Common myeloid progenitor, CD34-positive (primary cell): Measurements from ENCODE around the gene NPHP4.

Experiments used
- CTCF ChIA-PET: fragments of 350-600 bp; sonication (Branson Sonifier 250); formaldehyde crosslinking; loops from one replicate; lab custom pipeline; 2021; ENCODE audit warnings: antibody characterized with exemption; lab: Charles Lee
- POLR2A ChIA-PET: fragments of 350-600 bp; sonication (Branson Sonifier 250); formaldehyde crosslinking; loops from one replicate; lab custom pipeline; 2021; ENCODE audit warnings: antibody characterized with exemption; lab: Charles Lee
- DNase-seq, 3 donors: peaks; one replicate each; pipeline versions ENCODE4 v3.0.0 to v3.0.0-alpha.2; 2013
- H3K27ac ChIP-seq, 2 experiments: 1 replicate in 1 of 2; 2 replicates in 1 of 2; pipeline ENCODE4 v1.7.0; 2013; ENCODE audit warnings: inconsistent platforms in 2 of 2, low read length in 2 of 2, mild to moderate bottlenecking in 2 of 2, low read depth in 1 of 2, moderate library complexity in 1 of 2; ENCODE audit not compliant: severe bottlenecking in 2 of 2, insufficient read depth in 1 of 2, poor library complexity in 1 of 2
- H3K27me3 ChIP-seq, 5 experiments: replicated peaks in 2 of 5; 1 replicate in 3 of 5; 2 replicates in 2 of 5; pipeline versions ENCODE4 v1.6.1 to v1.7.0; 2013; ENCODE audit warnings: low read length in 4 of 5, mild to moderate bottlenecking in 2 of 5, moderate library complexity in 2 of 5, inconsistent platforms in 1 of 5; ENCODE audit not compliant: insufficient read depth in 5 of 5, control insufficient read depth in 4 of 5
- H3K36me3 ChIP-seq, 4 experiments: 1 replicate in 2 of 4; 2 replicates in 2 of 4; pipeline versions ENCODE4 v1.6.1 to v1.7.0; 2013; ENCODE audit warnings: low read length in 3 of 4, control low read depth in 1 of 4, mild to moderate bottlenecking in 1 of 4; ENCODE audit not compliant: control insufficient read depth in 4 of 4, insufficient read depth in 4 of 4
- H3K4me1 ChIP-seq, 4 experiments: 1 replicate in 3 of 4; 2 replicates in 1 of 4; pipeline versions ENCODE4 v1.6.1 to v1.7.1; 2013; ENCODE audit warnings: low read length in 3 of 4, mild to moderate bottlenecking in 3 of 4, control low read depth in 1 of 4, inconsistent platforms in 1 of 4, moderate library complexity in 1 of 4; ENCODE audit not compliant: control insufficient read depth in 4 of 4, insufficient read depth in 4 of 4; ENCODE audit errors: control extremely low read depth in 1 of 4
- H3K4me3 ChIP-seq, 7 experiments: 1 replicate in 4 of 7; 2 replicates in 3 of 7; pipeline versions ENCODE4 v1.5.1 to v1.7.0; 2013; ENCODE audit warnings: mild to moderate bottlenecking in 7 of 7, low read length in 6 of 7, moderate library complexity in 6 of 7, inconsistent platforms in 2 of 7, low read depth in 2 of 7, control low read depth in 1 of 7; ENCODE audit not compliant: insufficient read depth in 4 of 7, control insufficient read depth in 1 of 7; ENCODE audit errors: extremely low read depth in 1 of 7
- H3K9me3 ChIP-seq, 5 experiments: 1 replicate in 4 of 5; 2 replicates in 1 of 5; pipeline versions ENCODE4 v1.6.1 to v1.7.1; 2013; ENCODE audit warnings: low read length in 4 of 5, mild to moderate bottlenecking in 2 of 5, inconsistent platforms in 1 of 5, low read depth in 1 of 5, moderate library complexity in 1 of 5; ENCODE audit not compliant: control insufficient read depth in 4 of 5, insufficient read depth in 2 of 5; ENCODE audit errors: control extremely low read depth in 1 of 5
- WGBS: methylation state at CpG from one replicate; pipeline ENCODE4 v1.1.5; 2013; ENCODE audit not compliant: insufficient coverage; 5-methylcytosine and 5-hydroxymethylcytosine counted together

Gene NPHP4

GRCh38 chr1:5903680-5904079 lies 88.5 kb downstream of the NPHP4 start:
- ChIA-PET CTCF (no interaction called here), POLR2A (no interaction called here)
- no peak for DNase-seq
- H3K4me1 ChIP-seq: no peaks in the 10 kb centered on the region
- no peaks in the 10 kb centered on the region for H3K9me3 ChIP-seq
- WGBS: 100% methylated on average over 7 of the region's 8 CpGs
- no peaks in the 10 kb centered on the region for H3K27me3 ChIP-seq
- H3K27ac ChIP-seq: no peak overlapping the region
- H3K4me3 ChIP-seq: no peak overlapping the region
- peaks cover 0 to 15% (median 7%) of the 10 kb centered on the region in 4 experiments for H3K36me3 ChIP-seq

DNA sequence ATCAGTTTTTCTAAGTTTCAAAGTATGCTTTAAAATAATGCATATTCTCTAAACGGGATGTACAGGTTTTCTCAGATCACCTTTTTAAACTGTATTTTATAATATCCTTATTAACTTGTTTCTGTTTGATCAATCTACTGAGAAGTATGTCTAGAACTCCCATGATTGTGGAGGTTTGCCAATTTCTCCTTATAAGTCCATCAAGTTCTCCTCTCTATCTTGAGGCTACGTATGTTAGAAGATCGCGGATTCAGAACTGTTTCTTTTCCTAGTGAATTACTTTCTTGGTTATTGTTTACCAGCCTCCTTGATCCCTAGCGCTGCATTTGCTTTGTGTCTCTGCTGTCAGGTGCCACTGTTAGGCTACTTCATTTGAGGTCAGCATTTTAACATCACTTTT lies 89.2 kb downstream of the NPHP4 start:
- Histone ChIP-seq H3K36me3 (peaks cover 0 to 16% (median 9%) of the 10 kb centered on the region in 4 experiments), H3K27me3 (no peaks in the 10 kb centered on the region), H3K4me3 (no peak overlapping the region), H3K9me3 (no peaks in the 10 kb centered on the region), H3K4me1 (no peaks in the 10 kb centered on the region), H3K27ac (no peak overlapping the region)
- no peak for DNase-seq
- WGBS: 91% methylated on average over 4 of the region's 5 CpGs
- ChIA-PET POLR2A (no interaction called here), CTCF (no interaction called here)

GRCh38 chr1:5901841-5902240 lies 90.4 kb downstream of the NPHP4 start:
- Histone ChIP-seq H3K36me3 (peaks cover 0 to 19% (median 15%) of the 10 kb centered on the region in 4 experiments), H3K4me3 (no peak overlapping the region), H3K27me3 (no peaks in the 10 kb centered on the region), H3K27ac (no peak overlapping the region), H3K9me3 (no peaks in the 10 kb centered on the region), H3K4me1 (no peaks in the 10 kb centered on the region)
- no CpG with 5 or more reads among the region's 2 CpGs for WGBS
- no peak for DNase-seq
- ChIA-PET CTCF (no interaction called here), POLR2A (no interaction called here)

DNA sequence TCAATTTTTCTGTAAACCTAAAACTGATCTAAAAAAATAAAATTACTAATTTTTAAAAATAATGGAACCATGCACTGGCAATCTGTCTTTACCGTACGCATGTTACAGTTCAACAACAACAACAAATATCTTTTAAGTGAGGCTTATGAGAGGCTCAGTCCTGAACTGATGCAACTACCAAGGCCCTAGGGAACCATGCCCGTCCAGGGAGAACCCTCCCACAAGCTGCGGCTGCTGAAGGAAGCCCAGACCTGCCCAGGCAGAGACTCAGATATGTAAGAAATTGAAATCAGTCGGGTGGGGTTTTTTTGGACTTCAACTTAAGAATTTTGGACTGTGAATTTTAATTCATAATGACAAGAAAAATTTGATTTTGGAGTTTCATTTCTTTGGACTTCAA lies 91.1 kb downstream of the NPHP4 start:
- H3K4me1 ChIP-seq: no peaks in the 10 kb centered on the region
- DNase-seq: no peak
- WGBS: 100% methylated on average over 3 of the region's 5 CpGs
- H3K4me3 ChIP-seq: no peak overlapping the region
- peaks cover 0 to 23% (median 14%) of the 10 kb centered on the region in 4 experiments for H3K36me3 ChIP-seq
- ChIA-PET CTCF (no interaction called here), POLR2A (no interaction called here)
- H3K27ac ChIP-seq: no peak overlapping the region
- H3K27me3 ChIP-seq: no peaks in the 10 kb centered on the region
- no peaks in the 10 kb centered on the region for H3K9me3 ChIP-seq

GRCh38 chr1:5898266-5898665 lies 94.0 kb downstream of the NPHP4 start:
- ChIA-PET POLR2A (no interaction called here), CTCF (no interaction called here)
- H3K27ac ChIP-seq: no peak overlapping the region
- no peaks in the 10 kb centered on the region for H3K27me3 ChIP-seq
- no peaks in the 10 kb centered on the region for H3K9me3 ChIP-seq
- peaks cover 0 to 12% (median 7%) of the 10 kb centered on the region in 4 experiments for H3K36me3 ChIP-seq
- no peak overlapping the region for H3K4me3 ChIP-seq
- WGBS: 97% methylated on average over 17 of the region's 17 CpGs
- no peak for DNase-seq
- H3K4me1 ChIP-seq: no peaks in the 10 kb centered on the region

GRCh38 chr1:5896706-5897660 lies 95.2 kb downstream of the NPHP4 start:
- Histone ChIP-seq H3K4me3 (no peak overlapping the region), H3K4me1 (no peaks in the 10 kb centered on the region), H3K27ac (no peak overlapping the region), H3K9me3 (no peaks in the 10 kb centered on the region), H3K27me3 (no peaks in the 10 kb centered on the region), H3K36me3 (peaks cover 0 to 12% (median 7%) of the 10 kb centered on the region in 4 experiments)
- CTCF ChIA-PET: no interaction called here
- WGBS: 91% methylated on average over 27 of the region's 29 CpGs
- POLR2A ChIA-PET: no interaction called here
- no peak for DNase-seq
